Right lobe of liver (tissue), 6 donors: ENCODE data around the gene PTPN18. TPM values are rescaled to one million over a fixed set of nuclear protein-coding genes. Genes with fewer than 3 reads are reported as not detected.

ENCODE experiments used
- ATAC-seq, 4 donors: fragments of 200-7000 bp; cut with Tn5 transposase; one replicate each; pipeline ENCODE4 v1.9.1; 2020; ENCODE audit warnings: mild to moderate bottlenecking in 4 of 4, moderate library complexity in 4 of 4
- DNase-seq, 3 donors: peaks; one replicate each; pipeline ENCODE4 v3.0.0-alpha.2; 2020
- H3K27ac ChIP-seq, 3 donors: fragments of 200-600 bp; one replicate each; pipeline ENCODE4 v1.8.0; 2022
- H3K27me3 ChIP-seq, 2 donors: fragments of 200-600 bp; one replicate each; pipeline ENCODE4 v1.8.0; 2022
- H3K36me3 ChIP-seq, 4 donors: fragments of 200-600 bp; sonication (generic) in 1 of 4; one replicate each; pipeline versions ENCODE4 v1.5.1 to v1.8.0; 2017 to 2022; ENCODE audit warnings: control low read depth in 1 of 4
- H3K4me1 ChIP-seq, 4 donors: fragments of 200-600 bp; sonication (generic) in 1 of 4; one replicate each; pipeline versions ENCODE4 v1.5.1 to v1.8.0; 2017 to 2022; ENCODE audit warnings: control low read depth in 1 of 4
- H3K4me3 ChIP-seq, 3 donors: fragments of 200-600 bp; one replicate each; pipeline ENCODE4 v1.8.0; 2022
- H3K9me3 ChIP-seq, 4 donors: fragments of 200-600 bp; sonication (generic) in 1 of 4; one replicate each; pipeline versions ENCODE4 v1.5.1 to v1.8.0; 2017 to 2022; ENCODE audit warnings: control low read depth in 1 of 4
- POLR2A ChIP-seq: fragments of 450-650 bp; IDR thresholded peaks from one replicate; pipeline ENCODE4 v1.6.1; 2017; ENCODE audit warnings: antibody characterized with exemption, mild to moderate bottlenecking
- WGBS: methylation state at CpG from one replicate; pipeline ENCODE4 v1.1.6; 2018; ENCODE audit warnings: low coverage, low lambda C conversion rate; ENCODE audit not compliant: insufficient coverage; ENCODE audit errors: missing lambda C conversion rate; 5-methylcytosine and 5-hydroxymethylcytosine counted together
- intact Hi-C, 2 donors: fragments of 100-400 bp; cut with DNase I; formaldehyde crosslinking; loops; one replicate each; pipeline versions ENCODE4 v1.11.2 to v1.14.1; 2022
- total RNA-seq, 6 experiments: library from RNA; depleted of rRNA in 2 of 6; stranded (reverse); fragments of >200 nt in 2 of 6; fragmentation: NEBNext Ultra II Directional in 3 of 6; extraction: Animal tissue kit (Norgen Biotek cat#: 25700) in 3 of 6; gene quantifications; one replicate each; pipeline versions ENCODE4 v1.1.0 to v1.2.4, GENCODE V29; 2016 to 2023
- TF ChIP-seq, protein P1 (sequence below), 4 donors: fragments of 200-600 bp in 3 of 4; fragments of 450-650 bp in 1 of 4; IDR thresholded peaks; one replicate each; pipeline versions ENCODE4 v1.5.1 to v1.8.0; 2016 to 2022; ENCODE audit warnings: antibody characterized with exemption in 4 of 4, mild to moderate bottlenecking in 2 of 4
- donor health status: DM: no; HTN: yes; CAD: no.
- donor health status: DM: no; HTN: no; CAD: no.
- donor health status: DM: no; HTN: no; CAD: no.
- donor health status: DM: no; HTN: yes; CAD: no.
- donor health status: DM: no; HTN: yes; CAD: no.

PTPN18 gene
- total RNA-seq, 6 experiments from 2014 or later: 25.6 to 43.5 (median 30.3) TPM

DNA sequence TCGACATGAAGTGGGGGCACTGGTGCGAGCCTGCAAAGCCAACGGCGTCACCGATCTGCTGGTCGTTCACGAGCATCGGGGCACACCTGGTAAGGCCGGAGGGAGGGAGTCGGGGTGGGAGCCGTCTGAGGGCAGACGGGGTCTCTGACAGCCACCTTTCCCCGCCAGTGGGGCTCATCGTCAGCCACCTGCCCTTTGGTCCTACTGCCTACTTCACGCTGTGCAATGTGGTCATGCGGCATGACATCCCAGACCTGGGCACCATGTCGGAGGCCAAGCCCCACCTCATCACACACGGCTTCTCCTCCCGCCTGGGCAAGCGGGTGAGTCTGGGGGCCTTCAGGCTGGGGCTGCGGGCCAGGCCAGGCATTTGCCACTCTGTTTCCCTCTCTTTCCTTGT, 10.2 kb upstream of the PTPN18 start:
- Histone ChIP-seq H3K4me1 (peaks cover 0 to 13% (median 5%) of the 10 kb centered on the region in 4 donors), H3K9me3 (no peaks in the 10 kb centered on the region), H3K27me3 (no peaks in the 10 kb centered on the region), H3K27ac (no peak overlapping the region), H3K36me3 (peaks cover 5 to 33% (median 18%) of the 10 kb centered on the region in 4 donors), H3K4me3 (no peak overlapping the region)
- ATAC-seq (no peak), DNase-seq (no peak)
- TF ChIP-seq POLR2A: no peak
- TF ChIP-seq, protein P1, sequence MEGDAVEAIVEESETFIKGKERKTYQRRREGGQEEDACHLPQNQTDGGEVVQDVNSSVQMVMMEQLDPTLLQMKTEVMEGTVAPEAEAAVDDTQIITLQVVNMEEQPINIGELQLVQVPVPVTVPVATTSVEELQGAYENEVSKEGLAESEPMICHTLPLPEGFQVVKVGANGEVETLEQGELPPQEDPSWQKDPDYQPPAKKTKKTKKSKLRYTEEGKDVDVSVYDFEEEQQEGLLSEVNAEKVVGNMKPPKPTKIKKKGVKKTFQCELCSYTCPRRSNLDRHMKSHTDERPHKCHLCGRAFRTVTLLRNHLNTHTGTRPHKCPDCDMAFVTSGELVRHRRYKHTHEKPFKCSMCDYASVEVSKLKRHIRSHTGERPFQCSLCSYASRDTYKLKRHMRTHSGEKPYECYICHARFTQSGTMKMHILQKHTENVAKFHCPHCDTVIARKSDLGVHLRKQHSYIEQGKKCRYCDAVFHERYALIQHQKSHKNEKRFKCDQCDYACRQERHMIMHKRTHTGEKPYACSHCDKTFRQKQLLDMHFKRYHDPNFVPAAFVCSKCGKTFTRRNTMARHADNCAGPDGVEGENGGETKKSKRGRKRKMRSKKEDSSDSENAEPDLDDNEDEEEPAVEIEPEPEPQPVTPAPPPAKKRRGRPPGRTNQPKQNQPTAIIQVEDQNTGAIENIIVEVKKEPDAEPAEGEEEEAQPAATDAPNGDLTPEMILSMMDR (IDR thresholded peaks at IDR 0.05): no peak
- intact Hi-C loops: no loop called here
- 95% methylated on average over 4 of the region's 21 CpGs for WGBS

DNA sequence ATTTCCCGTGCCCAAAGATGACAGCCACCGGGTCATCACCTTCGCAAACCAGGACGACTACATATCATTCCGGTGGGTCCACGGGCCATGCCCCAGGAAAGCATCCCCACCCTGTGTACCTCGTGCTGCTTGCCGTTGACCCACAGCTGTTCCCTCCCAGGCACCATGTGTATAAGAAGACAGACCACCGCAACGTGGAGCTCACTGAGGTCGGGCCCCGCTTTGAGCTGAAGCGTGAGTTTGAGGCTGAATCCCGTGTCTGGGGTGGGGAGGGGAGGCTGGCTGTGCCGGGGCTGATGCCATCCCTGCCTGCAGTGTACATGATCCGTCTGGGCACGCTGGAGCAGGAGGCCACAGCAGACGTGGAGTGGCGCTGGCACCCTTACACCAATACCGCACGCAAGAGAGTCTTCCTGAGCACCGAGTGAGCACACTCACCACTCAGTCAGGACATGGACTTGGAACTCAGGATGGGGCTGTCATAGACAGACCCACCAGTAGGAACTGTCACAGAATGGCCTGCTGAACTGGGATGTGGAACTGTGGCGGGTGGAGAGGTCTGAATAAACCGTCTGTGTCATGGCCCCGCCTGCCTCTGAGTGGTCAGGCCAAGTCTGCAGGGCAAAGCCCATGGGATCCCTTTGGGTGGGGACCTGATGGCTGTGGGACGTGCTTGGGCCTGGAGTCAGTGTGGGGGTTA, 9.7 kb upstream of the PTPN18 start:
- Histone ChIP-seq H3K27ac (no peak overlapping the region), H3K36me3 (peaks cover 5 to 33% (median 18%) of the 10 kb centered on the region in 4 donors), H3K9me3 (no peaks in the 10 kb centered on the region), H3K4me3 (no peak overlapping the region), H3K4me1 (peaks cover 0 to 9% (median 4%) of the 10 kb centered on the region in 4 donors), H3K27me3 (no peaks in the 10 kb centered on the region)
- ATAC-seq (no peak), DNase-seq (no peak)
- TF ChIP-seq POLR2A: no peak
- TF ChIP-seq, protein P1 (IDR thresholded peaks at IDR 0.05): no peak
- intact Hi-C loops: no loop called here
- WGBS: 94% methylated on average over 13 of the region's 26 CpGs

DNA sequence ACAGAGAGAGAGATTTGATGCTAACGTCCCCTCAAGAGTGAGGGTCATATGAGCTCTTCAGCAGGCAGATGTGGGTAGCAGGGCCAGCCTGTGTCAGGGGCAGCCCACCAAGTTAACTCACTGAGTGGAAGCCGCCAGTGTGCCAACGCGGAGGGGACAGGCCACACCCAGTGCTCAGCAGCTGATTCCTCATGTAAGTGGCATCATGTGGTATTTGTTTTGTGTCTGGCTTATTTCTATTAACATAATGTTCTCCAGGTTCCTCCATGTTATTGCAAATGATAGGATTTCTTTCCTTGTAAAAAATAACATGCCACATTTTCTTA, 9.2 kb upstream of the PTPN18 start:
- Histone ChIP-seq H3K4me3 (no peak overlapping the region), H3K9me3 (no peaks in the 10 kb centered on the region), H3K36me3 (peaks cover 5 to 33% (median 18%) of the 10 kb centered on the region in 4 donors), H3K27ac (no peak overlapping the region), H3K27me3 (no peaks in the 10 kb centered on the region), H3K4me1 (peaks cover 0 to 6% (median 3%) of the 10 kb centered on the region in 4 donors)
- WGBS: 100% methylated on average over 2 of the region's 4 CpGs
- no peak for ATAC-seq
- no peak for DNase-seq
- intact Hi-C loops: no loop called here
- TF ChIP-seq, protein P1 (IDR thresholded peaks at IDR 0.05): no peak

DNA sequence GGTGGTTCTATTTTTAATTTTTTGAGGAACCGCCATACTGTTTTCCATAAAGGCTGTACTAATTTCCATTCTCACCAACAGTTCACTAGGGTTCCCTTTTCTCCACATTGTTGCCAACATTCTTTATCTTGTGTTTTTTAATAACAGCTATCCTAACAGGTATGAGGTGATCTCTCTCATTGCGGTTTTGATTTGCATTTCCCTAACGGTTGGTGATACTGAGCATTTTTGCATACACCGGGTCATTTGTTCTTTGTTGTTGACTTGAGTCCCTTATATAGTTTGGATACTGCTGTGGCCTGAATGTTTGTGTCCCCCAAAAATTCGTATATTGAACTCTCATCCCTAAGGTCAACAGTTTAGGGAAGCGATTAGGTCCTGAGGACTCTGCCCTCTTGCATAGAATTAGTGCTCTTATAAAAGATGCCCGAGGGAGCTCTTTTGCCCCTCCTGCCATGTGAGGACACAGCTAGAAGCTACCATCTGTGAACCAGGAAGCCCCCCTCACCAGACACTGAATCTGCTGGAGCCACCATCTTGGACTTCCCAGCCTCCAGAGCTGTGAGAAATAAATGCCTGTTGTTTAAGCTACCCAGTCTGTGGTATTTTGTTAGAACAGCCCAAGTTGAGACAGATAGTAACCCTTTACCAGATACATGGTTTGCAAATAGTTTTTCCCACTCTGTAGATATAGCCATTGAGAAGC, 8.5 kb upstream of the PTPN18 start:
- H3K27ac ChIP-seq: no peak overlapping the region
- no peaks in the 10 kb centered on the region for H3K9me3 ChIP-seq
- H3K4me3 ChIP-seq: no peak overlapping the region
- 93% methylated on average over 7 of the region's 7 CpGs for WGBS
- no peaks in the 10 kb centered on the region for H3K27me3 ChIP-seq
- DNase-seq (no peak), ATAC-seq (no peak)
- TF ChIP-seq POLR2A: no peak
- TF ChIP-seq, protein P1 (IDR thresholded peaks at IDR 0.05): no peak
- peaks cover 5 to 33% (median 18%) of the 10 kb centered on the region in 4 donors for H3K36me3 ChIP-seq
- H3K4me1 ChIP-seq: peaks cover 0 to 6% (median 3%) of the 10 kb centered on the region in 4 donors
- intact Hi-C loops: no loop called here
